HG02840 (cell line): ENCODE results near the gene SDR42E1.

Experiments used
- ATAC-seq: cut with Tn5 transposase; IDR thresholded peaks from one replicate; pipeline ENCODE4 v1.9.1; 2021; ENCODE audit warnings: mild to moderate bottlenecking, moderate library complexity, moderate number of reproducible peaks; ENCODE audit not compliant: unreplicated experiment, low FRiP score

Gene SDR42E1

GRCh38 chr16:82011199-82011641 lies at the start of gene SDR42E1:
Gene SDR42E1 (minus strand): TSS chr16:82011470. CDS start chr16:82000858, 10,612 bp downstream.
- ATAC-seq: peak; percentile 95

GRCh38 chr16:82059983-82060421 lies 48.7 kb upstream of the SDR42E1 start:
- ATAC-seq: no peak

GRCh38 chr16:82059161-82059982 lies 48.1 kb upstream of the SDR42E1 start:
- no peak for ATAC-seq

- no peak for ATAC-seq
These were observed 45.3 kb upstream of the SDR42E1 start for GRCh38 chr16:82056550-82056896.

- ATAC-seq: no peak
These were observed 44.7 kb upstream of the SDR42E1 start for GRCh38 chr16:82055728-82056549.

GRCh38 chr16:82055117-82055516 lies 43.8 kb upstream of the SDR42E1 start:
- no peak for ATAC-seq

GRCh38 chr16:82051656-82052055 lies 40.4 kb upstream of the SDR42E1 start:
- no peak for ATAC-seq

GRCh38 chr16:82050909-82051357 lies 39.7 kb upstream of the SDR42E1 start:
- no peak for ATAC-seq

GRCh38 chr16:82050506-82050905 lies 39.2 kb upstream of the SDR42E1 start:
- ATAC-seq: no peak

- ATAC-seq: no peak
These were observed 38.2 kb upstream of the SDR42E1 start for GRCh38 chr16:82049484-82049883.

GRCh38 chr16:82047787-82048186 lies 36.5 kb upstream of the SDR42E1 start:
- no peak for ATAC-seq

- ATAC-seq: no peak
These were observed 36.1 kb upstream of the SDR42E1 start for GRCh38 chr16:82047374-82047773.

GRCh38 chr16:82046941-82047340 lies 35.7 kb upstream of the SDR42E1 start:
- ATAC-seq: no peak

- no peak for ATAC-seq
These were observed 35.3 kb upstream of the SDR42E1 start for GRCh38 chr16:82046541-82046940.

- ATAC-seq: no peak
These were observed 34.2 kb upstream of the SDR42E1 start for GRCh38 chr16:82045465-82045864.

- no peak for ATAC-seq
These were observed 33.3 kb upstream of the SDR42E1 start for GRCh38 chr16:82044585-82044911.

- ATAC-seq: no peak
These were observed 32.7 kb upstream of the SDR42E1 start for GRCh38 chr16:82043680-82044584.

GRCh38 chr16:82042846-82043245 lies 31.6 kb upstream of the SDR42E1 start:
- no peak for ATAC-seq

- no peak for ATAC-seq
These were observed 30.9 kb upstream of the SDR42E1 start for GRCh38 chr16:82042144-82042543.

GRCh38 chr16:82041542-82041941 lies 30.3 kb upstream of the SDR42E1 start:
- no peak for ATAC-seq

- ATAC-seq: no peak
These were observed 29.0 kb upstream of the SDR42E1 start for GRCh38 chr16:82040296-82040695.
